Measurements from ENCODE around the gene LIPC. TPM values are rescaled to one million over a fixed set of nuclear protein-coding genes. Genes with fewer than 3 reads are reported as not detected.

The LIPC gene
- total and polyA plus RNA-seq, 9 of the 15 experiments (the other 6 are each of a cell fraction or from before 2014, with no cell fraction given), result 0.07 to 0.41 (median 0.11) TPM; not detected in 2

DNA sequence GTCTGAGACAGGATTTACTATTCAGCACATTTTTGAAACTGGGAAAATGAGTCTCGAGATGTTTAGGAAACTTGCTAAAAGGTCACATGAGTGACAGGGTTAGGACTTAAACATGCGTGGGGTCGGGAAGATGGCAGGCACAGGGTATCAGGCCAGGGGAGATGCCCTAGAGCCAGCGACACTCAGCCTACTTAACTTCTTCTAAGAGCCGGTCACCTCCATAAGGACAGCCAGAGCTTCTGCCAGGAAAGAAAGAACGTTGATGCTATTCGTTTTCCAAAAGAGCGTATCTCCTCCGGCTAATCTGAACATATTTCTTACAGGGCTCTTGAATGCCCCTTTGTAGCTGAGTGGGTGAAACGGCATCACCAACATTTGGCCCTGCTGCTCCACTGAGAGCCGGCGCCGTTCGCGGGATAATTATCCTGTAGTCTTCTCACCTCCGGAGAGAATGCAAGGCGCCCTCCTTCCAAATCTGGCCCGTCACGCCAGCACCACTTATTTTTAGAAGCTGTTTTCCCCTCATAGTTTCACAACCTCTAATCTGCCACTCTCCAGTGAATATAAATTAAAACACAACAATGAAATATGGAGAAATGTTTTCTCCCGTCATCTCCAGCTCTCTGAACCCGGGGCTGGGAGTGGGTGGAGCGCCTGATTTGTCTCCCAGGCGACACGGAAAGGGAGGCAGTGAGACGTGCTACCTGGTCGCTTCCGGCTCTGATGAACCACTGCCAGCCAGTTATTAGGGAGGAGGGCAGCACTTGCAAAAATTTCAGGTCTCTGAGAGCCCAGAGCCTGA lies 58.5 kb downstream of the LIPC start (continued):
- TF ChIP-seq, protein P1, sequence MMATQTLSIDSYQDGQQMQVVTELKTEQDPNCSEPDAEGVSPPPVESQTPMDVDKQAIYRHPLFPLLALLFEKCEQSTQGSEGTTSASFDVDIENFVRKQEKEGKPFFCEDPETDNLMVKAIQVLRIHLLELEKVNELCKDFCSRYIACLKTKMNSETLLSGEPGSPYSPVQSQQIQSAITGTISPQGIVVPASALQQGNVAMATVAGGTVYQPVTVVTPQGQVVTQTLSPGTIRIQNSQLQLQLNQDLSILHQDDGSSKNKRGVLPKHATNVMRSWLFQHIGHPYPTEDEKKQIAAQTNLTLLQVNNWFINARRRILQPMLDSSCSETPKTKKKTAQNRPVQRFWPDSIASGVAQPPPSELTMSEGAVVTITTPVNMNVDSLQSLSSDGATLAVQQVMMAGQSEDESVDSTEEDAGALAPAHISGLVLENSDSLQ (IDR thresholded peaks at IDR 0.05), result no peak
- TF ChIP-seq, protein P2, sequence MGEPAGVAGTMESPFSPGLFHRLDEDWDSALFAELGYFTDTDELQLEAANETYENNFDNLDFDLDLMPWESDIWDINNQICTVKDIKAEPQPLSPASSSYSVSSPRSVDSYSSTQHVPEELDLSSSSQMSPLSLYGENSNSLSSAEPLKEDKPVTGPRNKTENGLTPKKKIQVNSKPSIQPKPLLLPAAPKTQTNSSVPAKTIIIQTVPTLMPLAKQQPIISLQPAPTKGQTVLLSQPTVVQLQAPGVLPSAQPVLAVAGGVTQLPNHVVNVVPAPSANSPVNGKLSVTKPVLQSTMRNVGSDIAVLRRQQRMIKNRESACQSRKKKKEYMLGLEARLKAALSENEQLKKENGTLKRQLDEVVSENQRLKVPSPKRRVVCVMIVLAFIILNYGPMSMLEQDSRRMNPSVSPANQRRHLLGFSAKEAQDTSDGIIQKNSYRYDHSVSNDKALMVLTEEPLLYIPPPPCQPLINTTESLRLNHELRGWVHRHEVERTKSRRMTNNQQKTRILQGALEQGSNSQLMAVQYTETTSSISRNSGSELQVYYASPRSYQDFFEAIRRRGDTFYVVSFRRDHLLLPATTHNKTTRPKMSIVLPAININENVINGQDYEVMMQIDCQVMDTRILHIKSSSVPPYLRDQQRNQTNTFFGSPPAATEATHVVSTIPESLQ (CRISPR knock-in tag; IDR thresholded peaks at IDR 0.05), result no peak
- no peak for TF ChIP-seq ZNF224 (CRISPR knock-in tag; IDR thresholded peaks at IDR 0.05)

DNA sequence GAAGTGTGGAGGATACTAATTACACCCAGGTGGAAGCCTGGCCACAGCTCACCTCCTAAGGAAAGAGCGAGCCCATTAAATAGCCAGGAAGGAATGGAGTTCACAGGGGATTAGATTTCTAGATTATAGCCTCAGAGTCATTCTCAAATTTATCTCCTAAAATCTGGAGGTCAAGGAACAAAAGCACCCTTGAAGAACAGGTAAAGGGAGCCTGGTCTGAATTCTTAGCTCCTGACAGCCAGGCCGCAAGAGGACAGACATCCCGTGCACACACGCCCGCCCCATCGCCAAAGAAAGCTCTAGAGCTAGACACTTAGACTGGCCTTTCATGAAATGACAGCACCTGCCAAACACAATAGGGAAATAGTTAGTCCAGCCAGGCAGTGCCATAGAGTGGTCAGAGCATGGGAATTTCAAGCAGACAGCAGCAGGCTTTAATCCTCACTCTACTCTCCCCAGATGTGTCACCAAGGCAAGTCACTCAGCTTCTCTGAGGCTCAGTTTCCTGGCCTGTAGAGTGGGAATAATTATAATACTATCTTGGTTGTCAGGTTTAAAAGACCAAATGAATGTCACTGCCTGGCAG lies 59.2 kb downstream of the LIPC start:
- FAIRE-seq (no peak), ATAC-seq (no peak), DNase-seq (ENCODE audit: extremely low read depth in 1 of 4, low spot score in 3 of 4) (no peak)
- TF ChIP-seq ZNF197 (CRISPR knock-in tag; IDR thresholded peaks at IDR 0.05; ENCODE audit: low read depth) (no peak), STAG1 (CRISPR knock-in tag; IDR thresholded peaks at IDR 0.05; ENCODE audit: borderline replicate concordance) (no peak), RBM25 (IDR thresholded peaks at IDR 0.05; ENCODE audit: low read depth, low read length, severe bottlenecking) (peak; percentile 71)
- TF ChIP-seq, protein P3, sequence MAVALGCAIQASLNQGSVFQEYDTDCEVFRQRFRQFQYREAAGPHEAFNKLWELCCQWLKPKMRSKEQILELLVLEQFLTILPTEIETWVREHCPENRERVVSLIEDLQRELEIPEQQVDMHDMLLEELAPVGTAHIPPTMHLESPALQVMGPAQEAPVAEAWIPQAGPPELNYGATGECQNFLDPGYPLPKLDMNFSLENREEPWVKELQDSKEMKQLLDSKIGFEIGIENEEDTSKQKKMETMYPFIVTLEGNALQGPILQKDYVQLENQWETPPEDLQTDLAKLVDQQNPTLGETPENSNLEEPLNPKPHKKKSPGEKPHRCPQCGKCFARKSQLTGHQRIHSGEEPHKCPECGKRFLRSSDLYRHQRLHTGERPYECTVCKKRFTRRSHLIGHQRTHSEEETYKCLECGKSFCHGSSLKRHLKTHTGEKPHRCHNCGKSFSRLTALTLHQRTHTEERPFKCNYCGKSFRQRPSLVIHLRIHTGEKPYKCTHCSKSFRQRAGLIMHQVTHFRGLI (CRISPR knock-in tag; IDR thresholded peaks at IDR 0.05), result no peak
- Histone ChIP-seq H3K79me2 (ENCODE audit: control insufficient read depth, insufficient read depth, low read length) (no peaks in the 10 kb centered on the region), H3K27ac (ENCODE audit: extremely low read depth, low read depth, low read length) (no peak overlapping the region), H2AFZ (ENCODE audit: low read depth, low read length) (no peak overlapping the region), H3K9me1 (ENCODE audit: control insufficient read depth, insufficient read depth, low read length) (no peaks in the 10 kb centered on the region), H3K36me3 (ENCODE audit: control insufficient read depth, insufficient read depth, low read length) (no peaks in the 10 kb centered on the region), H3K4me1 (replicated peaks in 1 of 2; ENCODE audit: control insufficient read depth in 2 of 2, insufficient read depth in 2 of 2, low read length in 2 of 2) (peaks cover 12 to 17% of the 10 kb centered on the region in 2 experiments; a peak in 4 of 5 replicates), H4K20me1 (replicated peaks; ENCODE audit: control insufficient read depth, insufficient read depth, low read length) (no peaks in the 10 kb centered on the region), H3K4me2 (ENCODE audit: insufficient read depth, low read length) (no peak overlapping the region), H3K4me3 (no peak overlapping the region), H3K9ac (ENCODE audit: insufficient read depth in 1 of 2, low read depth in 2 of 2, low read length in 2 of 2) (no peak overlapping the region), H3K9me3 (replicated peaks; ENCODE audit: control insufficient read depth, insufficient read depth, low read depth, low read length) (no peaks in the 10 kb centered on the region; the same call in 1 of the 2 replicates), H3K27me3 (ENCODE audit: control insufficient read depth in 2 of 2, insufficient read depth in 2 of 2, low read length in 2 of 2) (no peaks in the 10 kb centered on the region)
- ChIA-PET POLR2A (interaction anchor here (0.7 to 1.2 kb wide), 2 partner anchors 11 to 69 kb away, joined by 3 read pairs; no protein-coding TSS in a partner anchor), CTCF (ENCODE audit: low intra/inter-chr PET ratio) (no interaction called here)
- in situ Hi-C loops (cut with MboI), result no loop called here
- WGBS (ENCODE audit: insufficient coverage, low coverage, missing lambda C conversion rate), result 93% methylated on average over 6 of the region's 6 CpGs
- intact Hi-C loops (cut with micrococcal nuclease), result no loop called here
- no TSS peak for BruUV-seq (replicated peaks)
